ENCODE measurements around the gene CA11.

Gene CA11

DNA sequence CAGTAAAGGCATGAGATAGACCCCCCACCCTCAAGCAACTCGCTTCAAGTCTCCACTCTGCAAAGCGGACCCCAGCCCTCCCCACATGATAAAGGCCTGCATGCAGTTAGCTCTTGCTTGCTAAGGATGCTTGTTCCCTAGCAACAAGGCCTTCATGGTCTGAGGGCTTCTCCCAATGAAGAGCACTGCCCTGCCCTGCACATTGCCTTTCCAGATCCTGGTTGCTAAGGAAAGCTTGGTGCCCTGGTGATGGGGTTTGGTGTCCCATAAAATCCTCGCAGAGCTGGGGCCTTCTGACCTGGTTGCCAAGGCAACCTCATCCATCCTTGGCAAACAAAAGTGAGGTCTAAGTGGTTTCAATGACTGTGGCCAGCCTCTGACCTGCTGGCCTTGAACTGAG lies 14.8 kb downstream of the CA11 start:
- peak; percentile 20 for DNase-seq (ENCODE audit: low read depth)
- TF ChIP-seq, protein P1, sequence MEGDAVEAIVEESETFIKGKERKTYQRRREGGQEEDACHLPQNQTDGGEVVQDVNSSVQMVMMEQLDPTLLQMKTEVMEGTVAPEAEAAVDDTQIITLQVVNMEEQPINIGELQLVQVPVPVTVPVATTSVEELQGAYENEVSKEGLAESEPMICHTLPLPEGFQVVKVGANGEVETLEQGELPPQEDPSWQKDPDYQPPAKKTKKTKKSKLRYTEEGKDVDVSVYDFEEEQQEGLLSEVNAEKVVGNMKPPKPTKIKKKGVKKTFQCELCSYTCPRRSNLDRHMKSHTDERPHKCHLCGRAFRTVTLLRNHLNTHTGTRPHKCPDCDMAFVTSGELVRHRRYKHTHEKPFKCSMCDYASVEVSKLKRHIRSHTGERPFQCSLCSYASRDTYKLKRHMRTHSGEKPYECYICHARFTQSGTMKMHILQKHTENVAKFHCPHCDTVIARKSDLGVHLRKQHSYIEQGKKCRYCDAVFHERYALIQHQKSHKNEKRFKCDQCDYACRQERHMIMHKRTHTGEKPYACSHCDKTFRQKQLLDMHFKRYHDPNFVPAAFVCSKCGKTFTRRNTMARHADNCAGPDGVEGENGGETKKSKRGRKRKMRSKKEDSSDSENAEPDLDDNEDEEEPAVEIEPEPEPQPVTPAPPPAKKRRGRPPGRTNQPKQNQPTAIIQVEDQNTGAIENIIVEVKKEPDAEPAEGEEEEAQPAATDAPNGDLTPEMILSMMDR (IDR thresholded peaks at IDR 0.05; ENCODE audit: insufficient read depth, low read depth, low read length, missing control alignments): no peak
- H3K4me3 ChIP-seq (ENCODE audit: low read depth, low read length): no peak overlapping the region

DNA sequence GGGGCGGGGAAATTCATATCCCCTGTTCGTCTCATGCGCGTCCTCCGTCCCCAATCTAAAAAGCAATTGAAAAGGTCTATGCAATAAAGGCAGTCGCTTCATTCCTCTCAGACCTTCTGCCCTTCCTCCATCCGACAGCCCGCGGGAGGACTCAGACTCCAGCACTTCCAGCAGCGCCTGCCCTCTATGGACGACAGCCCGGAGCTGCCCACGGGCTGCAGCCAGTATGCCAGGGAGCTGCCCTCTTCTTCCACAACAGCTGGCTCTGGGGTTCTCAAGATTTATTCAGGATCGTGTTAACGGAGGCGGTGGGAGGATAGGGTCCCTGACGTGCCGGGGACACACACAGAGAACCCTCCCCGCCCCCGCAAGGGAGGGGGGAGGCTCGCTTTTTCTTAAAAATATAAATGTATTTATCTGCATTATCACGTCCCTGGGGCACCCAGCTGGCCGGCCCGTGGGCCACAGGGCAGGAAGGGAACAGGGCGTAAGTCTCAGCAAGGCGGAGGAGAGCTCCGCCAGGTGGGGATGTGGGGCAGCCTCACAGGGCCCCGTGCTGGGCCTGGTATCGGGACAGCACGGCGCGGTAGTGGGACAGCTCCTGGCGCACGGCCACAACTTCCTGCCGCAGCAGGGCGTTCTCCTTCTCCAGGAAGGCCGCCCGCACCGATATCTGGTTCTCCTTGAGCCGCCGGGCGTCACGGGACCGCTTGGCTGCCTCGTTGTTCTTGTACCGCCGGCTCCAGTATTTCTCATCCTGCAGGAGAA lies 15.5 kb downstream of the CA11 start:
- TF ChIP-seq, protein P1 (IDR thresholded peaks at IDR 0.05; ENCODE audit: insufficient read depth, low read depth, low read length, missing control alignments): no peak
- DNase-seq (ENCODE audit: low read depth): no peak
- no peak overlapping the region for H3K4me3 ChIP-seq (ENCODE audit: low read depth, low read length)

DNA sequence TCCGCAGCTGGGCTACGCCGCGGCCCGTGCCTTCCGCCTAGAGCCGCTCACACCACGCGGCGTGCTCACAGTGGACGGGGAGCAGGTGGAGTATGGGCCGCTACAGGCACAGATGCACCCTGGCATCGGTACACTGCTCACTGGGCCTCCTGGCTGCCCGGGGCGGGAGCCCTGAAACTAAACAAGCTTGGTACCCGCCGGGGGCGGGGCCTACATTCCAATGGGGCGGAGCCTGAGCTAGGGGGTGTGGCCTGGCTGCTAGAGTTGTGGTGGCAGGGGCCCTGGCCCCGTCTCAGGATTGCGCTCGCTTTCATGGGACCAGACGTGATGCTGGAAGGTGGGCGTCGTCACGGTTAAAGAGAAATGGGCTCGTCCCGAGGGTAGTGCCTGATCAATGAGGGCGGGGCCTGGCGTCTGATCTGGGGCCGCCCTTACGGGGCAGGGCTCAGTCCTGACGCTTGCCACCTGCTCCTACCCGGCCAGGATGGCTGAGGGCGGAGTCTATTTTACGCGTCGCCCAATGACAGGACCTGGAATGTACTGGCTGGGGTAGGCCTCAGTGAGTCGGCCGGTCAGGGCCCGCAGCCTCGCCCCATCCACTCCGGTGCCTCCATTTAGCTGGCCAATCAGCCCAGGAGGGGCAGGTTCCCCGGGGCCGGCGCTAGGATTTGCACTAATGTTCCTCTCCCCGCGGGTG lies 16.2 kb downstream of the CA11 start:
- H3K4me3 ChIP-seq (ENCODE audit: low read depth, low read length): no peak overlapping the region
- DNase-seq (ENCODE audit: low read depth): peak; percentile 25
- TF ChIP-seq, protein P1 (IDR thresholded peaks at IDR 0.05; ENCODE audit: insufficient read depth, low read depth, low read length, missing control alignments): no peak

DNA sequence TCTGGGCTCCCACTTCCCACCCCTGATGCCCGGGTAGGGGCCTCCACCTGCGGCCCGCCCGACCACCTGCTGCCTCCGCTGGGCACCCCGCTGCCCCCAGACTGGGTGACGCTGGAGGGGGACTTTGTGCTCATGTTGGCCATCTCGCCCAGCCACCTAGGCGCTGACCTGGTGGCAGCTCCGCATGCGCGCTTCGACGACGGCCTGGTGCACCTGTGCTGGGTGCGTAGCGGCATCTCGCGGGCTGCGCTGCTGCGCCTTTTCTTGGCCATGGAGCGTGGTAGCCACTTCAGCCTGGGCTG lies 16.7 kb downstream of the CA11 start:
- no peak overlapping the region for H3K4me3 ChIP-seq (ENCODE audit: low read depth, low read length)
- DNase-seq (ENCODE audit: low read depth): no peak
- TF ChIP-seq, protein P1 (IDR thresholded peaks at IDR 0.05; ENCODE audit: insufficient read depth, low read depth, low read length, missing control alignments): no peak

DNA sequence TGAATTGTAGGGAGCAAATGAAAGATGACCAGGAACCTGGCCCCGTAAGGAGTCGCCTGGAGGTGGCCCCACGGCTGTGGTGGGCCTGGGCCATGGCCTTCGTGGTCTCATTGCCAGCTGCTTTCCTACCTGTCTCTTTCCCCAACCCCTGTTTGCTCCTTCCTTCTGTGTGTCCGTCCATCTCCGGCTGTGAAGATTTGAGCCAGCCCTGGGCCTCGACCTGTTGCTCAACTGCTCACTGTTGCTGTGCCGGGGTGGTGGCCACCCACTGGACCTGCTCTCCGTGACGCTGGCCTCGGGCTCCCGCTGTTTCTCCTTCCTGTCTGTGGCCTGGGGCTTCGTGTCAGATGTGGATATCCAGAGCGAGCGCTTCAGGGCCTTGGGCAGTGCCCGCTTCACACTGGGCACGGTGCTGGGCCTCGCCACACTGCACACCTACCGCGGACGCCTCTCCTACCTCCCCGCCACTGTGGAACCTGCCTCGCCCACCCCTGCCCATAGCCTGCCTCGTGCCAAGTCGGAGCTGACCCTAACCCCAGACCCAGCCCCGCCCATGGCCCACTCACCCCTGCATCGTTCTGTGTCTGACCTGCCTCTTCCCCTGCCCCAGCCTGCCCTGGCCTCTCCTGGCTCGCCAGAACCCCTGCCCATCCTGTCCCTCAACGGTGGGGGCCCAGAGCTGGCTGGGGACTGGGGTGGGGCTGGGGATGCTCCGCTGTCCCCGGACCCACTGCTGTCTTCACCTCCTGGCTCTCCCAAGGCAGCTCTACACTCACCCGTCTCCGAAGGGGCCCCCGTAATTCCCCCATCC lies 17.3 kb downstream of the CA11 start:
- no peak overlapping the region for H3K4me3 ChIP-seq (ENCODE audit: low read depth, low read length)
- no peak for DNase-seq (ENCODE audit: low read depth)

DNA sequence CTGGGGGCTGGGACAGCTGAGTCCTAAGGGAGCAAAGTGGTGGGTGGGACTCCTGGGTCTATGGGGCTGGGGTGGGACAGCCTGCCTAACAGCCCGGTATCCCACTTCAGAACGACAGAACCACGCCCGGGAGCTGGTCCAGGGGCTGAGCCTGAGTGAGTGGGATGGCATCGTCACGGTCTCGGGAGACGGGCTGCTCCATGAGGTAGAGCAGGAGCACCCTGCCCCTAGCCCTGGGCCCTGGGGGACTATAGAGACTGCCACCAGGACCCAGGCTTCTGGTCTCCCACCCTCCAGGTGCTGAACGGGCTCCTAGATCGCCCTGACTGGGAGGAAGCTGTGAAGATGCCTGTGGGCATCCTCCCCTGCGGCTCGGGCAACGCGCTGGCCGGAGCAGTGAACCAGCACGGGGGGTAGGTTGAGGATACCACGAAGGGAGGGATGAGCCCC lies 18.1 kb downstream of the CA11 start:
- TF ChIP-seq, protein P1 (IDR thresholded peaks at IDR 0.05; ENCODE audit: insufficient read depth, low read depth, low read length, missing control alignments): no peak
- no peak overlapping the region for H3K4me3 ChIP-seq (ENCODE audit: low read depth, low read length)
- DNase-seq (ENCODE audit: low read depth): no peak

More for the DNA sequence above, 17.3 kb downstream of the CA11 start:
- TF ChIP-seq, protein P1 (IDR thresholded peaks at IDR 0.05; ENCODE audit: insufficient read depth, low read depth, low read length, missing control alignments): no peak
